Superior temporal gyrus (tissue), 1 donor: ENCODE data around the gene SCAMP5.

ENCODE experiments used
- DNase-seq: peaks from one replicate; pipeline ENCODE4 v3.0.0-alpha.2; 2016; ENCODE audit errors: extremely low spot score

SCAMP5 gene

DNA sequence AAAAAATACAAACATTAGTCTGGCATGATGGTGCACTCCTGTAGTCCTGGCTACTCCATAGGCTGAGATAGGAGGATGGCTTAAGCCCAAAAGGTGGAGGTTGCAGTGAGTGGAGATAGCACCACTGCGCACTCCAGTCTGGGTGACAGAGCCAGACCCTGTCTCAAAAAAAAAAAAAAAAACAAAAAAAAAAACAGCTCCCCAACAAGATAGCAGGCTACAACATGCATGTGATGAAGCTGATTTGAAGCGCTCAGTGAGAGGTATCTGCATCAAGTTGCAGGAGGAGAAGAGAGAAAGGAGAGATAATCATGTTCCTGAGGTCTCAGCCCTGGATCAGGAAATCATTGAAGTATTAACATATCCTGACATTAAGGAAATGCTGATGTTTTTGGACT is 27.4 kb downstream of the SCAMP5 start:
- DNase-seq, result no peak

- DNase-seq, result peak; percentile 98
Measured at GRCh38 chr15:75023181-75023871, 28.0 kb downstream of the SCAMP5 start, which contains the start of gene PPCDC. TSS of gene PPCDC (plus strand) at chr15:75023590. CDS start at chr15:75028319, 4,729 bp downstream.

- DNase-seq, result peak; percentile 37
Measured at GRCh38 chr15:75023872-75024636, 28.7 kb downstream of the SCAMP5 start.

- DNase-seq, result no peak
Measured at GRCh38 chr15:75025107-75025506, 29.7 kb downstream of the SCAMP5 start.

DNA sequence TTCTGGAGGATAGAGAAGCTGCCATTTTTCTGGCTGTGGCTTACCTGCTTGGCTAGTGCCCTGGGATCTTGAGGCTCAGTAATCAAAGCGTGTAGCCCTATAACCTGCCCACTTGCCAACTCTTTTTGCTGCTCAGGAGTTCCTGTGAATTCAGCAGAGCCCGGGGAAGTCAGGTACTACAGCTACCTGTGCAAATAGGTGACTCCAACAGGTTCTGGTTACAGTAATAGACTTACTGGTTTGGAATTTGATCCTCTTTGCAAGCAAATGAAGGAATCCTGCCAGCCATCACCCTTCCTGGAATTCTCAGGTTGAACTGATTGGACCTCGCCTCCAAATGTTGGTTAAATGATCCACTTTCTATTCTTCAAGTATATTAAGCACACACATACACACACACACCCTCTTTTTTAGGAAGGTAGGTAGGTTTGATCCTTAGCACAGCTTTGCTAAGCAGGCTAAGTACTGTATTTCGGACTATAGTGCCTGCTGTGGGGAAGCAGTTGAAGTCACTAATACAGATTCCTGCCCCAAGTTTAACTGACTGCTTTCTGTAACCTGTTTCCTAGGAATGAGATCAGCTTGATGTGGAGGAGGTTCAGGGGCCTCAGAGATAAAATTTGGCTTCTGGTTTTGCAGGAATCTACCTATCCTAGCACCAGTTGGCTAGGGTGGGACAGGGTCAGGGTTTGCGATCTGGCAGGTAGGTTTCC is 30.3 kb downstream of the SCAMP5 start:
- no peak for DNase-seq

- no peak for DNase-seq
Measured at GRCh38 chr15:75027551-75027950, 32.2 kb downstream of the SCAMP5 start.

DNA sequence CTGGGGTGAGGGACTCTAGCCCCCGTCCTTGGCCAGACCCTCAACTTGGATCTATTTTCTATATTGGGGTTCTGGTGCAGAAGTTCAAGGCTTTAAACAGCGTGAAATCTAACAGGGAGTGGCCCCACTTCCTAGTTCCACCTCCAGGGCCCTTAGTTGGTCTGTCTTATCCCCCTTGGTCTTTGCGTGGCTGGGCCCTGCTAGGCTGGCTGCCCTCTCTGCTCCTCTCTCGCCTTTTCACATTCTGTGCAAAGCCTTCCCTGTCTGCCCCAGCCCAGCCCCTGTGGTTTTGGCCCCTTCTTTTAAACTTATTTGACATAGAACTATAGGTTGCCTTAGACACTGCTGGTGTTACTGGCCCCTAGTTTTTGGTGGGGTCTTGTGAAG is 33.6 kb downstream of the SCAMP5 start:
- no peak for DNase-seq

DNA sequence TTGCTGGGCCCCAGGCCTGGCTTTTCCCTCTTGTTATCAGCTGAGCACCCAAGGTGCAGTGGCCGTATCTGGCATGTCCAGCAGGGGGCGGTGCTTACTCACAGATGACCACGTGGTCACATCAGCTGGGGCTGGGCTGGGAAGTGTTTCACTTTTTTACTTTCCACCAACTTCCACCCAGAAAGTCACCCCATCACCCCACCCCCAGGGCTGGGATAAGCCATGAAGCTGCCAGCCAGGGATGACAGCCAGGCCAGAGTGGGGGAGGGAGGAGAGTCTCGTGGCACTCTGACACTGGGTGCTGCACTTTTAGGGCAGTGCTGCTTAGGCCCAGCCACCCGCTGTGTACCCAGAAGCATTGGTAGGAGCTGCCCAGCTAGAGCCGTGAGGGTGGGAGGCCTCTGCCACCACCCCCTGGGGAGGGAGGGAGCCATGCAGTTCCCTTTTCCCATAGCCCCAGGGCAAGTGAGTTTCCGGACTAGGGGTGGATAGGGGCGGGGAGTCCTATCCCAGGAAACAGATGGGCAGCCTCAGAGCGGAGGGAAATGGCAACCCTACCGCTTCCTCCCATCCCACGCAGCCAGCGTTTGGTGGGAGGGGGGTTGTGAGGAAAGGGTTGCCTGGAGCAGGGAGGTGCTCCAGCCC is 34.1 kb downstream of the SCAMP5 start:
- peak; percentile 93 for DNase-seq

DNA sequence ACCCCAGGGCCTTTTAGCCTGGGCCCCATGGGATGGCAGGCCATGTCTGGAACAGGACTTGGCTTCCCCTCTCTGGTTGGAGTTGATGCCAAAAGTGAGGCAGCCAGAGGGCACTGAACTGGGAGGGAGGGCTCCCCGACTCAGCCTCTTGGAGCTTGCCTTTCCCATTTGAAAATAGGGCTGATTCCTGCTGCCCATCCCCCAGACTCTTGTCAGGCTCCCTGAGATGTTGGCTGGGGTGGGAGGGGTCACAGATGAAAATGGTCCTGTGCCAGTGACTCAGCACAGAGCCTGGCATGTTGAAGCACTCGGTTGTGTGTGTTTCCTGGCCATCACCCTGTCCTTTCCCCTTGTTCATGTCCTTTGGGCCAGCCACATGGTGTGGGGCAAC is 34.7 kb downstream of the SCAMP5 start:
- DNase-seq, result no peak

DNA sequence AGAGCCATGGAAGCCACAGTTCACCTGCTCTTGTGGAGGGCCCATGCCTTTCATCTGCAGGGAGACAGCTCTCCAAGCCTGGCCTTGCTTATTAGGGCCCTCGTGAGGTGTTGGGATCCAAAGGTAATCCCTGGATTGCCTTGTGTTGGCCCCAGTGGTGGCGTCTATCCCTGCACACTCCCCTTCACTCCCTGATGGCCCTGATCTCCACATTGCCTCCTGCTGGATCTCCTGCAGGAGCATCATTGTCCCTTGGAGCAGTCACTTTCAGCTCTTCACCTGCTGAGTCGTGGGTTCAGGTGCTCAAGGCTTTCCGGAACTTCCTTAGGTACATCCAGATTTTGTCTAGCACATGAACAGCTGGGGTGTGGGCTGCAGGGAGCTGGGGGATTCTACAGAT is 35.1 kb downstream of the SCAMP5 start:
- no peak for DNase-seq

- DNase-seq, result no peak
Measured at GRCh38 chr15:75031848-75032247, 36.5 kb downstream of the SCAMP5 start.

DNA sequence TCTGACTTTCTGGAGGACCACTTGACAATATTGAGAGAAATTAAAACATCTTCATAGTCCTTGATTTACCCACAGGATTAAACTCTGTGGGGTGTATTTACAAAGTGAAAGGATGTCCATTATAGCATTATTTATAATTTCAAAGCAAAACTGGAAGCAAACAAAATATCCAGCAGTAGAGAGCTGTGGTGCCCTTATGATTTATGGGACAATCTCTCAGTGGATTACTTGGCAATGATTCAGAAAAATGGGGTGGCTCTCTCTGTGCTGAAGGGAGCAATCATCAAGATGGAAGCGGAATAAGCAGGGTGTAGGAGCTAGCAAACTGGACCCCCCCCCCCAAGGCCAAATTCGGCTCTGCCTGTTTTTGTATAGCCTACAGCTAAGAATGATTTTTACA is 37.0 kb downstream of the SCAMP5 start:
- DNase-seq, result no peak

- no peak for DNase-seq
Measured at GRCh38 chr15:75033809-75034208, 38.4 kb downstream of the SCAMP5 start.

GRCh38 chr15:75034615-75035014 is 39.3 kb downstream of the SCAMP5 start:
- DNase-seq, result no peak

GRCh38 chr15:75036212-75036616 is 40.9 kb downstream of the SCAMP5 start:
- no peak for DNase-seq

- DNase-seq, result no peak
Measured at GRCh38 chr15:75037685-75038084, 42.3 kb downstream of the SCAMP5 start.

DNA sequence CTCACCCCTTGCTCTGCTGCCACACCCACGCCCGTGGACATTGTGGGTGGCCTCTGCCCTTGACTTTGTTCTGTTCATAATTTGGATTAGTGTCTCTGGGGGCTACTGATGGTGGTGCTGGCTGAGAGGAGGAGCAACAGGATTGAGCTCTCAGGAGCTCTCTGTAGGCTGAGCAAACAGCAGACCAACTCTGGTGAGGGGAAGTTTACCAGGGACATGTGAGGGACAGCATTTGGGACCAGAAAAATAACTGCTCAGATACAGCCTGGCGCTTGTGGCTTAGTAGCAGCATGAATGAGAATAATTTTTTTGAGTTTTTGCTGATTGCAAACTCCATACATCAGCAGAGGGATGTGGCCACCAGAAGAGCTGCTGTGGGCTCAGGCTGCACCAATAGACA is 42.9 kb downstream of the SCAMP5 start:
- DNase-seq, result no peak

GRCh38 chr15:75042730-75043508 is 47.6 kb downstream of the SCAMP5 start:
- DNase-seq, result peak; percentile 45

DNA sequence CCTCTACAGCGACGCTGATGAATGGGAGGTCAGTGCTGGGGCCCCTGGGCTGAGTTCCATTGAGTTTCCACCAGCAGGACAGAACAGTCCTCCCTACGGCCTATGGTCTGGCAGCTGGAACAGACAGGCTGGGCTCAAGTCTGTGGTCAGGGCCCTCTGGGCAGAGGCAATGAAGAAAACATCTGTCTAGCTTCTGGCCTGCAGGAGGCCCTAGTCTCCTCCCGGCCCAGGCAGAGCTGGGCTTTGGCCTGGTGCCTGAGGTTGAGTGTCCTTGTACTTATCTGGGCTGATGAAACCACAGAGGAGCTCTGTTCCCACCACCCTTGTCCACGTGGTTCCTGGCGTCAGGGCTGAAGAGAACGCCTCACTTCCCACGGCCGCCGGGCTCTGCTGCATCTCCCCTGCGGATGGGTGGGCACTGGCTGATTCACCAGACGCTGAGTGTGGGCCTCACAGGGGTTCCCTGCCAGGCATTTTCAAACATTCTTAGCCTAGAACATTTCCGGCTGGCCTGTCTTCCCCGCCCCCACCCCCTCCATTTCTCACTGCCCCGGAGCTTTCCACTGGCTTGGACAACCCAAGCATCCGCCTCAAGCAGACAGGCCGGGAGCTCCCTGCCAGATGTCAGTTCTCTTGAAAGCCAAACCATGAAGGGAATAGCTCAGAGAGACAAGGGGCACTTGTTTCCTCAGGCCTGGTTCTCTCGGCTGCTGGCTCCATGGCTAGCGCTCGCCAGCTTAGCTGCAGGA is 48.3 kb downstream of the SCAMP5 start:
- peak; percentile 95 for DNase-seq

DNA sequence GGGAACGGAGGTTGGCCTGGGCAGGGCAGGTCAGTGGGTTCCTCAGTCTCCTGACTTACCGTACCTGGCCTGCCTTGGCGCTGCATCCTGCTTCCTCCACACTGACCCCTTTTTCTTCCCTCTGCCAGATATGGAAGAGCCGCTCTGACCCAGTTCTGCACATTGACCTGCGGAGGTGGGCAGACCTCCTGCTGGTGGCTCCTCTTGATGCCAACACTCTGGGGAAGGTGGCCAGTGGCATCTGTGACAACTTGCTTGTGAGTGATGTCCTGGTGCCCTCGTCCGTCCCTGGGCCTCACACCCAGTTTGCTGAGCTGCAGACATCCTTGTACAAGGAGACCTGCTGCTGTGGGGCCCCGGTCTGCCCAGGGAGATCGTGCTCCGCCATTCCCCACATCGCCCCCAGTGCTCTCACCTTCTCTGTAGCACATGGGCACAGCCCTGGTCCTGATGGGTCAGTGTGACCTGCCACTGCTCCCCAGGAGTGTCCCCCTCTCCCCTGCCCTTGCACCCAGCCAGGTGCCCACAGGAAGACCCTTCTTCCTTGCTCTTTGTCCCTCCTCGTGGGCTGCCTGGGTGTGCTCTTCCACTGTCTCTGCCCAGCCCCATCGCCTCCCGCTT is 49.0 kb downstream of the SCAMP5 start:
- DNase-seq, result no peak
